ENCODE data around the gene TXNDC2.

DNA sequence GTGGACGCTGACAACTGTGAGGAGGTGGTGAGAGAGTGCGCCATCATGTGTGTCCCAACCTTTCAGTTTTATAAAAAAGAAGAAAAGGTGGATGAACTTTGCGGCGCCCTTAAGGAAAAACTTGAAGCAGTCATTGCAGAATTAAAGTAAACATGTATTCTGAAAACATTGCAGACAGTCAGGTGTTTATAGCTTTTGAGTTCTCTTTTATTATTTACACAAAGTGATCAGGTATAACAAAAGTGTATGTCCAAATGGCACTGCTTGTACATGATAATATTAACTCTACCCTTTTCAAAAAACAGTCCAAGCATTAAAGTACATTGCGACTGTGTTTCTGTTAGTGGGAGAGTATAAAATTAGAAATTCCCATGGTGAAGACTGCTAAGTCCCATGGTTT lies 2.2 kb downstream of the TXNDC2 start:
- TF ChIP-seq EZH2 (IDR thresholded peaks at IDR 0.05; ENCODE audit: insufficient read depth, poor library complexity, severe bottlenecking): no peak
- TF ChIP-seq EZH2phosphoT487 (IDR thresholded peaks at IDR 0.05; ENCODE audit: insufficient read depth, low read depth): no peak
